HL-60 (cell line): ENCODE results near the gene SPATS2.
"Not testable (repeated sequence)": the region's sequence is repeated elsewhere in the genome, so short reads cannot be mapped to it uniquely, and the experiment has no call there.

Source experiments
- GABPA ChIP-seq: IDR thresholded peaks from 2 replicates; pipeline ENCODE4 v1.6.1; 2012; ENCODE audit warnings: low read depth
- POLR2AphosphoS5 ChIP-seq: IDR thresholded peaks from 2 replicates; pipeline ENCODE4 v1.6.1; 2012; ENCODE audit warnings: low read depth
- SPI1 ChIP-seq: IDR thresholded peaks from 2 replicates; pipeline ENCODE4 v1.6.1; 2012; ENCODE audit warnings: low read depth, mild to moderate bottlenecking, borderline replicate concordance
- TF ChIP-seq, protein P1 (sequence below): IDR thresholded peaks from one replicate; pipeline ENCODE4 v1.5.1; 2011; ENCODE audit warnings: low read length, control low read depth, inconsistent platforms; ENCODE audit not compliant: insufficient read depth
- TF ChIP-seq, protein P2 (sequence below): IDR thresholded peaks from 2 replicates; pipeline ENCODE4 v1.6.1; 2012; ENCODE audit warnings: low read depth; ENCODE audit not compliant: insufficient replicate concordance

DNA sequence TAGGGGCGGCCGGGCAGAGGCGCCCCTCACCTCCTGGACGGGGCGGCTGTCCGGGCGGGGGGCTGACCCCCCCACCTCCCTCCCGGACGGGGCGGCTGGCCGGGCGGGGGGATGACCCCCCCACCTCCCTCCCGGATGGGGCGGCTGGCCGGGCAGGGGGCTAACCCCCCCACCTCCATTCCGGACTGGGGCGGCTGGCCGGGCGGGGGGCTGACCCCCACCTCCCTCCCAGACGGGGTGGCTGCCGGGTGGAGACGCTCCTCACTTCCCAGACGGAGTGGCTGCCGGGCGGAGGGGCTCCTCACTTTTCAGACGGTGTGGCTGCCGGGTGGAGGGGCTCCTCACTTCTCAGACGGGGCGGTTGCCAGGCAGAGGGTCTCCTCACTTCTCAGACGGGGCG, 69.5 kb downstream of the SPATS2 start:
- TF ChIP-seq GABPA, POLR2AphosphoS5, SPI1: not testable (repeated sequence)
- TF ChIP-seq, protein P1, sequence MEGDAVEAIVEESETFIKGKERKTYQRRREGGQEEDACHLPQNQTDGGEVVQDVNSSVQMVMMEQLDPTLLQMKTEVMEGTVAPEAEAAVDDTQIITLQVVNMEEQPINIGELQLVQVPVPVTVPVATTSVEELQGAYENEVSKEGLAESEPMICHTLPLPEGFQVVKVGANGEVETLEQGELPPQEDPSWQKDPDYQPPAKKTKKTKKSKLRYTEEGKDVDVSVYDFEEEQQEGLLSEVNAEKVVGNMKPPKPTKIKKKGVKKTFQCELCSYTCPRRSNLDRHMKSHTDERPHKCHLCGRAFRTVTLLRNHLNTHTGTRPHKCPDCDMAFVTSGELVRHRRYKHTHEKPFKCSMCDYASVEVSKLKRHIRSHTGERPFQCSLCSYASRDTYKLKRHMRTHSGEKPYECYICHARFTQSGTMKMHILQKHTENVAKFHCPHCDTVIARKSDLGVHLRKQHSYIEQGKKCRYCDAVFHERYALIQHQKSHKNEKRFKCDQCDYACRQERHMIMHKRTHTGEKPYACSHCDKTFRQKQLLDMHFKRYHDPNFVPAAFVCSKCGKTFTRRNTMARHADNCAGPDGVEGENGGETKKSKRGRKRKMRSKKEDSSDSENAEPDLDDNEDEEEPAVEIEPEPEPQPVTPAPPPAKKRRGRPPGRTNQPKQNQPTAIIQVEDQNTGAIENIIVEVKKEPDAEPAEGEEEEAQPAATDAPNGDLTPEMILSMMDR = not testable (repeated sequence)
- TF ChIP-seq, protein P2, sequence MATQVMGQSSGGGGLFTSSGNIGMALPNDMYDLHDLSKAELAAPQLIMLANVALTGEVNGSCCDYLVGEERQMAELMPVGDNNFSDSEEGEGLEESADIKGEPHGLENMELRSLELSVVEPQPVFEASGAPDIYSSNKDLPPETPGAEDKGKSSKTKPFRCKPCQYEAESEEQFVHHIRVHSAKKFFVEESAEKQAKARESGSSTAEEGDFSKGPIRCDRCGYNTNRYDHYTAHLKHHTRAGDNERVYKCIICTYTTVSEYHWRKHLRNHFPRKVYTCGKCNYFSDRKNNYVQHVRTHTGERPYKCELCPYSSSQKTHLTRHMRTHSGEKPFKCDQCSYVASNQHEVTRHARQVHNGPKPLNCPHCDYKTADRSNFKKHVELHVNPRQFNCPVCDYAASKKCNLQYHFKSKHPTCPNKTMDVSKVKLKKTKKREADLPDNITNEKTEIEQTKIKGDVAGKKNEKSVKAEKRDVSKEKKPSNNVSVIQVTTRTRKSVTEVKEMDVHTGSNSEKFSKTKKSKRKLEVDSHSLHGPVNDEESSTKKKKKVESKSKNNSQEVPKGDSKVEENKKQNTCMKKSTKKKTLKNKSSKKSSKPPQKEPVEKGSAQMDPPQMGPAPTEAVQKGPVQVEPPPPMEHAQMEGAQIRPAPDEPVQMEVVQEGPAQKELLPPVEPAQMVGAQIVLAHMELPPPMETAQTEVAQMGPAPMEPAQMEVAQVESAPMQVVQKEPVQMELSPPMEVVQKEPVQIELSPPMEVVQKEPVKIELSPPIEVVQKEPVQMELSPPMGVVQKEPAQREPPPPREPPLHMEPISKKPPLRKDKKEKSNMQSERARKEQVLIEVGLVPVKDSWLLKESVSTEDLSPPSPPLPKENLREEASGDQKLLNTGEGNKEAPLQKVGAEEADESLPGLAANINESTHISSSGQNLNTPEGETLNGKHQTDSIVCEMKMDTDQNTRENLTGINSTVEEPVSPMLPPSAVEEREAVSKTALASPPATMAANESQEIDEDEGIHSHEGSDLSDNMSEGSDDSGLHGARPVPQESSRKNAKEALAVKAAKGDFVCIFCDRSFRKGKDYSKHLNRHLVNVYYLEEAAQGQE = not testable (repeated sequence)
